ENCODE results near the gene DBNDD2. TPM values are rescaled to one million over a fixed set of nuclear protein-coding genes. Genes with fewer than 3 reads are reported as not detected.

The DBNDD2 gene
- total RNA-seq, 1 donor from 2014 or later: 37.7 TPM

DNA sequence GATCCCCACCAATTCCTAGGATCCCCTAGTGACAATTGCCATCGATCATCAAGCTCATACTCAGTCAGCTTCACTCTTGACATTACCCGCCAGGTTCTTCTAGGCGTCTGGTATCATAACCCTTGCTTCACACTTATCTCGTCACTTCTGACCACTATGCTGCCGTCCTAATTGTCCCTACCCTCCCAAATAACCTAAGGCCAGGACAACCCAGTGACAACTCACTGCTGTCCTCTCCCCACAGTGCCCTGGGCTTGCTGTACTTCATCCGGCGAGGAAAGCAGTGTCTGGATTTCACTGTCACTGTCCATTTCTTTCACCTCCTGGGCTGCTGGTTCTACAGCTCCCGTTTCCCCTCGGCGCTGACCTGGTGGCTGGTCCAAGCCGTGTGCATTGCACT lies 41.5 kb upstream of the DBNDD2 start:
- TF ChIP-seq, protein P1, sequence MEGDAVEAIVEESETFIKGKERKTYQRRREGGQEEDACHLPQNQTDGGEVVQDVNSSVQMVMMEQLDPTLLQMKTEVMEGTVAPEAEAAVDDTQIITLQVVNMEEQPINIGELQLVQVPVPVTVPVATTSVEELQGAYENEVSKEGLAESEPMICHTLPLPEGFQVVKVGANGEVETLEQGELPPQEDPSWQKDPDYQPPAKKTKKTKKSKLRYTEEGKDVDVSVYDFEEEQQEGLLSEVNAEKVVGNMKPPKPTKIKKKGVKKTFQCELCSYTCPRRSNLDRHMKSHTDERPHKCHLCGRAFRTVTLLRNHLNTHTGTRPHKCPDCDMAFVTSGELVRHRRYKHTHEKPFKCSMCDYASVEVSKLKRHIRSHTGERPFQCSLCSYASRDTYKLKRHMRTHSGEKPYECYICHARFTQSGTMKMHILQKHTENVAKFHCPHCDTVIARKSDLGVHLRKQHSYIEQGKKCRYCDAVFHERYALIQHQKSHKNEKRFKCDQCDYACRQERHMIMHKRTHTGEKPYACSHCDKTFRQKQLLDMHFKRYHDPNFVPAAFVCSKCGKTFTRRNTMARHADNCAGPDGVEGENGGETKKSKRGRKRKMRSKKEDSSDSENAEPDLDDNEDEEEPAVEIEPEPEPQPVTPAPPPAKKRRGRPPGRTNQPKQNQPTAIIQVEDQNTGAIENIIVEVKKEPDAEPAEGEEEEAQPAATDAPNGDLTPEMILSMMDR (IDR thresholded peaks at IDR 0.05): no peak
- H3K9me3 Mint-ChIP-seq (ENCODE audit: unreplicated experiment): no peaks in the 10 kb centered on the region
- H3K4me3 Mint-ChIP-seq (ENCODE audit: unreplicated experiment): no peak overlapping the region
- H3K4me1 Mint-ChIP-seq (ENCODE audit: unreplicated experiment): peaks cover 22% of the 10 kb centered on the region
- no peak overlapping the region for H3K27ac Mint-ChIP-seq (ENCODE audit: unreplicated experiment)
- no peaks in the 10 kb centered on the region for H3K27me3 Mint-ChIP-seq (ENCODE audit: unreplicated experiment)
- peaks cover 20% of the 10 kb centered on the region for H3K36me3 Mint-ChIP-seq (ENCODE audit: unreplicated experiment)
- DNase-seq (ENCODE audit: extremely low spot score, unreplicated experiment): peak; percentile 54

DNA sequence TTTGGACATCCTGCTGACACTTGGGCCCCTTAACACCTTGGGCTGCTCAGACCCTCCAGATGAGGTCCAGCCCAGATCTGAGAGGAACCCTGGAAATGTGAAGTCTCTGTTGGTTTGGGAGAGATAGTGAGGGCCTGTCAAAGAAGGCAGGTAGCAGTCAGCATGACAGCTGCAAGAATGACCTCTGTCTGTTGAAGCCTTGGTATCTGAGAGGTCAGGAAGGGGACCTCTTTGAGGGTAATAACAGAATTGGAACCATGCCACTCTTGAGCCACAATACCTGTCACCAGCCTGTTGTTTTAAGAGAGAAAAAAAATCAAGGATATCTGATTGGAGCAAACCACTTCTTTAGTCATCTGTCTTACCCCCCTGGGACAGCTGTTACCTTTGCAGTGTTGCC lies 41.0 kb upstream of the DBNDD2 start:
- DNase-seq (ENCODE audit: extremely low spot score, unreplicated experiment): no peak
- peaks cover 22% of the 10 kb centered on the region for H3K4me1 Mint-ChIP-seq (ENCODE audit: unreplicated experiment)
- no peaks in the 10 kb centered on the region for H3K27me3 Mint-ChIP-seq (ENCODE audit: unreplicated experiment)
- TF ChIP-seq, protein P1 (IDR thresholded peaks at IDR 0.05): no peak
- H3K36me3 Mint-ChIP-seq (ENCODE audit: unreplicated experiment): peaks cover 20% of the 10 kb centered on the region
- no peak overlapping the region for H3K27ac Mint-ChIP-seq (ENCODE audit: unreplicated experiment)
- no peaks in the 10 kb centered on the region for H3K9me3 Mint-ChIP-seq (ENCODE audit: unreplicated experiment)
- no peak overlapping the region for H3K4me3 Mint-ChIP-seq (ENCODE audit: unreplicated experiment)

DNA sequence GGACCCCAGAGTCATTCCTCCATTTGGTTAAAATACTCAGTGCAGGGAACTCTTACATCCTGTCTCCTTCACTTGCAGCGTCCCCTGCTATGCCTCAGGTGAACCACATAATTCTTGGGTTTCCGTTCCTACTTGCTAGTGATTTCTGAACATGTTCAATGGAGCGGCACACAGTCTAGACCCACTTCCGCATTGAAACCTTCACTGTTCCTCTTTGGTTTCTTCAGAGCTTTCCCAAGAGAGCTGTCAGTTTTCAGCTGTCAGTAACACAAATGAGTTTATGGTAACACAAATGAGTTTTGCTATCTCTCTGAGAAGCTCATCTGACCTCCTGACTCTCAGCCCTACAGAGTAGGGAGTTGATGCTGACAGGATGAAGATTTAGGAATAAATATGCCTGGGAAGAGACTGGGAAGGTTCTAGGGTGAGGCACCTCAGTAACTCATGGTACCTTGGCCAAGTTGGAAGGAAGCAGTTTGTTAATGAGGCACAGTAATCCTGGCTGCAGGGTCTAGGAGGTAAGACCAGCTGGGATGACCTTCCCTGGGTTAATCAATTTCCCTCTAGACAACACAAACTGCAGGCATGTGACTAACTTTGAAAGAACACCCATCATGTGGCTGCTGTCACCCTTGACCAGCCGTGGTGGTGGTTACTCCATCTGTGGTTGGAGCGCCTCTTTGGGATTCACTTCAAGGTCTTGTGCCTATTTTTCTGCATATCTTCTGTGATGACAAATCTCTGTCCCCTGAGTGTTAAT lies 39.7 kb upstream of the DBNDD2 start:
- Mint-ChIP-seq H3K27ac (ENCODE audit: unreplicated experiment) (peak overlapping the region; percentile 23), H3K36me3 (ENCODE audit: unreplicated experiment) (peaks cover 20% of the 10 kb centered on the region), H3K4me3 (ENCODE audit: unreplicated experiment) (no peak overlapping the region), H3K4me1 (ENCODE audit: unreplicated experiment) (peaks cover 18% of the 10 kb centered on the region), H3K9me3 (ENCODE audit: unreplicated experiment) (no peaks in the 10 kb centered on the region), H3K27me3 (ENCODE audit: unreplicated experiment) (no peaks in the 10 kb centered on the region)
- DNase-seq (ENCODE audit: extremely low spot score, unreplicated experiment): peak; percentile 48
- TF ChIP-seq, protein P1 (IDR thresholded peaks at IDR 0.05): no peak

DNA sequence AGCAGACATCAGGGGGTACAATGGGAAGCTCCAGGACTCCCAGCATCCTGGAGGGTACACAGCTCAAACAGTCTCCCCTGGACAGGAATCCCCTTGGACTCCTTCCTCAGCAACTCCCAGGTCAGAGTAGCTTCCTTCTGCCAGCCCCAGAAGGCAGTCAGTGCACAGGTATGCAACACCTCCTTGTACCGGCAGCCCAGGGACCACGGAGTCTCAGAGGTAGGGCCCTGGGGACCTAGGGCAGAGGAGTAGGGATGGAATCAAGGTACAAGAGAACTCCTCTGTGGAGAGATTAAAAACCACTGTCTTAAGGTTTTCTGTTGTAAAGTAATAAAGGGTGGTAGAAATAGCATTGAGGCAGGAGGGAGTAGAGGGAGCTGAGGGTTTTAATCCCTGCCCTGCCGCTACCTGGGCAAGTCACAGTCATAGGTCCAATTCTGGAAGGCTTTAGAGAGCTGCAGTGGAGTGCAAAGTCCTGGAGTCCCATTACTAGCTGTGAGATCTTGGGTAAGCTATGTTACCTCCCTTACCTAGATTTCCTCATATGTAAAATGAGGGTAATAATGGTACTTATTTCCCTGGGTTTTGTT lies 37.4 kb upstream of the DBNDD2 start:
- DNase-seq (ENCODE audit: extremely low spot score, unreplicated experiment): peak; percentile 51
- Mint-ChIP-seq H3K27ac (ENCODE audit: unreplicated experiment) (no peak overlapping the region), H3K4me3 (ENCODE audit: unreplicated experiment) (no peak overlapping the region), H3K36me3 (ENCODE audit: unreplicated experiment) (peaks cover 20% of the 10 kb centered on the region), H3K27me3 (ENCODE audit: unreplicated experiment) (no peaks in the 10 kb centered on the region), H3K9me3 (ENCODE audit: unreplicated experiment) (no peaks in the 10 kb centered on the region), H3K4me1 (ENCODE audit: unreplicated experiment) (peaks cover 5% of the 10 kb centered on the region)
- TF ChIP-seq, protein P1 (IDR thresholded peaks at IDR 0.05): no peak

DNA sequence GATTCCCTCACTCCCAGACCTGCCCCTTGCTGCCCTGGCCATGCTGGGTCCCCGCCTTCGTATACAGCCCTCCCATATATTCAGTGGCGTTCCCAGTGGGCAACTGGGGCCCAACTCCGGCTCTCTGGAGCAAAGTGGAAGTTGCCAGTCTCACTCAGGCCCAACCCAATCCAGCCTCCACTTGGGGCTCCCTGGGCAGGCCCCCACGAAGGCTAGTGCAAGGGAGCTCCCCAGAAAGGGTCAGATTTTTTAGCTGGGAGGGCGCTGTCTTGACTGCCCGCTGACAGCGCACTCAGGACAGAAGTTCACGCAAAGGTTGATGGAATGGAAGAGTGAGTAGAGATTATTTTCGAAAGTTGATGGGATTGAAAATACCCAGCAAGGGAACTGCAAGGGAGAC lies 35.8 kb upstream of the DBNDD2 start:
- TF ChIP-seq, protein P1 (IDR thresholded peaks at IDR 0.05): no peak
- peaks cover 5% of the 10 kb centered on the region for H3K4me1 Mint-ChIP-seq (ENCODE audit: unreplicated experiment)
- peak; percentile 72 for DNase-seq (ENCODE audit: extremely low spot score, unreplicated experiment)
- no peak overlapping the region for H3K27ac Mint-ChIP-seq (ENCODE audit: unreplicated experiment)
- no peaks in the 10 kb centered on the region for H3K27me3 Mint-ChIP-seq (ENCODE audit: unreplicated experiment)
- no peak overlapping the region for H3K4me3 Mint-ChIP-seq (ENCODE audit: unreplicated experiment)
- H3K9me3 Mint-ChIP-seq (ENCODE audit: unreplicated experiment): no peaks in the 10 kb centered on the region
- H3K36me3 Mint-ChIP-seq (ENCODE audit: unreplicated experiment): peaks cover 15% of the 10 kb centered on the region
